Neural progenitor cell (in vitro differentiated cells): ENCODE results near the gene SMIM1. TPM values are rescaled to one million over a fixed set of nuclear protein-coding genes. Genes with fewer than 3 reads are reported as not detected.

Experiments
- DNase-seq: peaks from one replicate; pipeline ENCODE4 v3.0.0-alpha.2; 2016; ENCODE audit warnings: low spot score
- H2AFZ ChIP-seq: fragments of 200-600 bp; sonication (generic); replicated peaks from 2 replicates; pipeline ENCODE4 v1.6.1; 2016; ENCODE audit warnings: antibody characterized with exemption
- H3F3A ChIP-seq: fragments of 200-600 bp; sonication (generic); 2 replicates; pipeline ENCODE4 v1.6.1; 2016; ENCODE audit warnings: antibody characterized with exemption, low read depth
- H3K27ac ChIP-seq: fragments of 200-600 bp; sonication (generic); 2 replicates; pipeline ENCODE4 v1.5.1; 2016; ENCODE audit warnings: mild to moderate bottlenecking
- H3K27me3 ChIP-seq: fragments of 200-600 bp; sonication (generic); 2 replicates; pipeline ENCODE4 v1.6.1; 2016; ENCODE audit warnings: mild to moderate bottlenecking, moderate library complexity
- H3K36me3 ChIP-seq: fragments of 200-600 bp; sonication (generic); 2 replicates; pipeline ENCODE4 v1.5.1; 2016
- H3K4me1 ChIP-seq: fragments of 200-600 bp; sonication (generic); 2 replicates; pipeline ENCODE4 v1.6.1; 2016; ENCODE audit warnings: mixed run types
- H3K4me2 ChIP-seq: fragments of 200-600 bp; sonication (generic); 2 replicates; pipeline ENCODE4 v1.6.1; 2016
- H3K4me3 ChIP-seq: fragments of 200-600 bp; sonication (generic); 2 replicates; pipeline ENCODE4 v1.5.1; 2016
- H3K79me2 ChIP-seq: fragments of 200-600 bp; sonication (generic); 2 replicates; pipeline ENCODE4 v1.6.1; 2016; ENCODE audit warnings: low read depth
- H3K9ac ChIP-seq: fragments of 200-600 bp; sonication (generic); 2 replicates; pipeline ENCODE4 v1.6.1; 2016
- H3K9me3 ChIP-seq: fragments of 200-600 bp; sonication (generic); 2 replicates; pipeline ENCODE4 v1.5.1; 2016; ENCODE audit warnings: low read depth
- H4K20me1 ChIP-seq: fragments of 200-600 bp; sonication (generic); 2 replicates; pipeline ENCODE4 v1.6.1; 2016; ENCODE audit warnings: low read depth
- H3K27ac Mint-ChIP-seq: 3 replicates; pipeline ENCODE4 v1.8.0; 2021; ENCODE audit warnings: mixed read lengths
- H3K27me3 Mint-ChIP-seq: 2 replicates; pipeline ENCODE4 v1.8.0; 2022; ENCODE audit warnings: low read depth, mild to moderate bottlenecking, inconsistent platforms, moderate library complexity, mixed read lengths; ENCODE audit not compliant: insufficient read depth
- H3K36me3 Mint-ChIP-seq: 3 replicates; pipeline ENCODE4 v1.8.0; 2021; ENCODE audit warnings: mixed read lengths
- H3K4me1 Mint-ChIP-seq: 3 replicates; pipeline ENCODE4 v1.8.0; 2021; ENCODE audit warnings: mixed read lengths
- H3K4me3 Mint-ChIP-seq: 3 replicates; pipeline ENCODE4 v1.8.0; 2021; ENCODE audit warnings: mild to moderate bottlenecking, moderate library complexity, mixed read lengths
- H3K9me3 Mint-ChIP-seq: 3 replicates; pipeline ENCODE4 v1.8.0; 2020; ENCODE audit warnings: mixed read lengths
- CTCF ChIP-seq: fragments of 200-600 bp; sonication (generic); IDR thresholded peaks from 2 replicates; pipeline ENCODE4 v1.5.1; 2017; ENCODE audit warnings: antibody characterized with exemption, mild to moderate bottlenecking
- EZH2 ChIP-seq: fragments of 200-600 bp; sonication (generic); IDR thresholded peaks from 2 replicates; pipeline ENCODE4 v1.6.1; 2017; ENCODE audit warnings: antibody characterized with exemption, mild to moderate bottlenecking, moderate library complexity
- EZH2phosphoT487 ChIP-seq: fragments of 200-600 bp; sonication (generic); IDR thresholded peaks from 2 replicates; pipeline ENCODE4 v1.6.1; 2017; ENCODE audit warnings: antibody characterized with exemption
- total RNA-seq: library from RNA; depleted of rRNA; stranded (reverse); fragments of >200 nt; gene quantifications from 2 replicates; pipeline ENCODE4 v1.2.3, GENCODE V29; 2015; ENCODE audit warnings: low replicate concordance

Gene SMIM1
- total RNA-seq, 1 donor from 2014 or later: not detected

GRCh38 chr1:3821447-3821846 is 48.9 kb downstream of the SMIM1 start:
- Mint-ChIP-seq H3K36me3 (peaks cover 14% of the 10 kb centered on the region), H3K27ac (peak overlapping the region; percentile 95), H3K4me1 (peaks cover 17% of the 10 kb centered on the region), H3K9me3 (no peaks in the 10 kb centered on the region), H3K4me3 (no peak overlapping the region), H3K27me3 (peaks cover 5% of the 10 kb centered on the region)
- H3K27me3 ChIP-seq: no peaks in the 10 kb centered on the region
- H3K79me2 ChIP-seq: no peaks in the 10 kb centered on the region
- no peak overlapping the region for H3K4me3 ChIP-seq
- no peaks in the 10 kb centered on the region for H3F3A ChIP-seq
- no peak overlapping the region for H3K4me2 ChIP-seq
- H3K4me1 ChIP-seq: no peaks in the 10 kb centered on the region
- no peak overlapping the region for H3K9ac ChIP-seq
- no peaks in the 10 kb centered on the region for H3K36me3 ChIP-seq
- H3K27ac ChIP-seq: no peak overlapping the region
- H4K20me1 ChIP-seq: no peaks in the 10 kb centered on the region
- no peak overlapping the region for H2AFZ ChIP-seq
- no peaks in the 10 kb centered on the region for H3K9me3 ChIP-seq
- TF ChIP-seq CTCF (no peak), EZH2 (no peak), EZH2phosphoT487 (no peak)
- DNase-seq: no peak

- peaks cover 17% of the 10 kb centered on the region for H3K4me1 Mint-ChIP-seq
- TF ChIP-seq CTCF: no peak
- TF ChIP-seq EZH2: no peak
- no peak for TF ChIP-seq EZH2phosphoT487
- H2AFZ ChIP-seq: no peak overlapping the region
- no peak overlapping the region for H3K4me3 ChIP-seq
- H3K9ac ChIP-seq: no peak overlapping the region
- H3K27ac Mint-ChIP-seq: peak overlapping the region; percentile 89
- H3K27me3 ChIP-seq: no peaks in the 10 kb centered on the region
- no peaks in the 10 kb centered on the region for H3K9me3 Mint-ChIP-seq
- peaks cover 16% of the 10 kb centered on the region for H3K36me3 Mint-ChIP-seq
- no peak for DNase-seq
- no peaks in the 10 kb centered on the region for H3K36me3 ChIP-seq
- H3K9me3 ChIP-seq: no peaks in the 10 kb centered on the region
- H3K4me2 ChIP-seq: no peak overlapping the region
- H3F3A ChIP-seq: no peaks in the 10 kb centered on the region
- H3K79me2 ChIP-seq: no peaks in the 10 kb centered on the region
- H4K20me1 ChIP-seq: no peaks in the 10 kb centered on the region
- no peaks in the 10 kb centered on the region for H3K4me1 ChIP-seq
- peaks cover 5% of the 10 kb centered on the region for H3K27me3 Mint-ChIP-seq
- no peak overlapping the region for H3K27ac ChIP-seq
- H3K4me3 Mint-ChIP-seq: no peak overlapping the region
These were observed 49.4 kb downstream of the SMIM1 start for GRCh38 chr1:3821908-3822307.

- peaks cover 16% of the 10 kb centered on the region for H3K36me3 Mint-ChIP-seq
- peaks cover 15% of the 10 kb centered on the region for H3K4me1 Mint-ChIP-seq
- Histone ChIP-seq H3K27ac (no peak overlapping the region), H3K79me2 (no peaks in the 10 kb centered on the region), H3K27me3 (no peaks in the 10 kb centered on the region), H3K4me1 (no peaks in the 10 kb centered on the region), H2AFZ (no peak overlapping the region), H3K9me3 (no peaks in the 10 kb centered on the region), H3K9ac (no peak overlapping the region), H3K4me3 (no peak overlapping the region), H3K4me2 (no peak overlapping the region), H3F3A (no peaks in the 10 kb centered on the region), H3K36me3 (no peaks in the 10 kb centered on the region), H4K20me1 (no peaks in the 10 kb centered on the region)
- no peaks in the 10 kb centered on the region for H3K9me3 Mint-ChIP-seq
- H3K27ac Mint-ChIP-seq: no peak overlapping the region
- no peak for TF ChIP-seq EZH2phosphoT487
- no peak for TF ChIP-seq EZH2
- no peak for TF ChIP-seq CTCF
- no peak for DNase-seq
- no peak overlapping the region for H3K4me3 Mint-ChIP-seq
- H3K27me3 Mint-ChIP-seq: peaks cover 5% of the 10 kb centered on the region
These were observed 49.9 kb downstream of the SMIM1 start for GRCh38 chr1:3822421-3822820.
